SH-SY5Y (cell line): ENCODE measurements around the gene MAGI2.

Source experiments
- GATA2 ChIP-seq: IDR thresholded peaks from 2 replicates; pipeline ENCODE4 v1.6.1; 2011; ENCODE audit warnings: mild to moderate bottlenecking, low read depth, low read length
- GATA3 ChIP-seq: IDR thresholded peaks from 2 replicates; pipeline ENCODE4 v1.6.1; 2011; ENCODE audit warnings: low read depth, mild to moderate bottlenecking, low read length, moderate library complexity

GRCh38 chr7:78607099-78607498 lies 846.4 kb downstream of the MAGI2 start:
- no peak for TF ChIP-seq GATA2
- no peak for TF ChIP-seq GATA3
